Endothelial cell of umbilical vein (primary cell): Measurements from ENCODE around the gene RTEL1.

Source experiments
- CTCF ChIP-seq, 2 donors: IDR thresholded peaks; 1 replicate in 1 of 2; 2 replicates in 1 of 2; pipeline ENCODE4 v1.5.1; 2011; ENCODE audit warnings: low read length in 2 of 2, mild to moderate bottlenecking in 2 of 2, moderate library complexity in 2 of 2, control low read depth in 1 of 2, inconsistent platforms in 1 of 2, low read depth in 1 of 2; ENCODE audit not compliant: insufficient read depth in 1 of 2; ENCODE audit errors: extremely low read depth in 1 of 2
- EZH2 ChIP-seq: IDR thresholded peaks from 2 replicates; pipeline ENCODE4 v1.6.1; 2012; ENCODE audit warnings: borderline replicate concordance, low read depth, mild to moderate bottlenecking, moderate library complexity, low read length, inconsistent platforms; ENCODE audit not compliant: severe bottlenecking
- GATA2 ChIP-seq: IDR thresholded peaks from 2 replicates; pipeline ENCODE4 v1.7.0; 2011; ENCODE audit warnings: low read depth, mild to moderate bottlenecking, moderate library complexity, mixed read lengths, low read length; ENCODE audit not compliant: insufficient read length, insufficient read depth
- POLR2AphosphoS5 ChIP-seq: IDR thresholded peaks from 2 replicates; pipeline ENCODE4 v1.6.1; 2012; ENCODE audit warnings: low read depth, mild to moderate bottlenecking, control low read depth, low read length, moderate library complexity; ENCODE audit not compliant: insufficient read depth

- TF ChIP-seq POLR2AphosphoS5, result no peak
- no peak for TF ChIP-seq GATA2
- TF ChIP-seq CTCF (IDR thresholded peaks at IDR 0.05; ENCODE audit: extremely low read depth in 1 of 2, insufficient read depth in 1 of 2, low read depth in 1 of 2, low read length in 2 of 2), result no peak
- TF ChIP-seq EZH2, result no peak
Measured at GRCh38 chr20:63648895-63649589, 9.1 kb upstream of the RTEL1 start.
